ENCODE measurements around the gene VOPP1.

Gene VOPP1

DNA sequence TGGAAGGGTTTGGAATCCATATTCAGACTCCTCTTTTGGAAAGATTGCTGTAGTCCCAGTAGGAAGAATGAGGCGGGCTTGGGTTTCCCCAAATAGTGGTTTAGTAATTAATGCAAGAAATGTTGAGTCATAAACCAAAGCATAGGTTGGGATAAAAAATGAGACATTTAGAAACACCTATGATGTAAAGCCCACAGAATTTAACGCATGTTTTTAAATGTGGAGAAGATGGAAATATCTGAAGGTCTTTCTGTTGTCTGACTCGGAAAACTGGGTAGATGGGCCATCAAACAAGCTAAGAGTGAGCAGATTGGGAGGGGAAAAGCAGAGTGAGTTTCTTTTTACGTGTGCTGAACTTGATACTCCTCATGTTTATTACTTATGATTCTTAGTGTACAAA is 145.0 kb downstream of the VOPP1 start:
- no peak overlapping the region for H3K27ac ChIP-seq
- TF ChIP-seq ZFX (IDR thresholded peaks at IDR 0.05; ENCODE audit: borderline replicate concordance): no peak
- no peak for TF ChIP-seq CTCF (IDR thresholded peaks at IDR 0.05)

- H3K27ac ChIP-seq: no peak overlapping the region
- TF ChIP-seq ZFX (IDR thresholded peaks at IDR 0.05; ENCODE audit: borderline replicate concordance): no peak
- TF ChIP-seq CTCF (IDR thresholded peaks at IDR 0.05): no peak
These were observed 145.6 kb downstream of the VOPP1 start for GRCh38 chr7:55426676-55427075.

GRCh38 chr7:55425141-55425752 is 147.1 kb downstream of the VOPP1 start:
- H3K27ac ChIP-seq: no peak overlapping the region
- no peak for TF ChIP-seq ZFX (IDR thresholded peaks at IDR 0.05; ENCODE audit: borderline replicate concordance)
- no peak for TF ChIP-seq CTCF (IDR thresholded peaks at IDR 0.05)

GRCh38 chr7:55423891-55424290 is 148.4 kb downstream of the VOPP1 start:
- H3K27ac ChIP-seq: no peak overlapping the region
- no peak for TF ChIP-seq ZFX (IDR thresholded peaks at IDR 0.05; ENCODE audit: borderline replicate concordance)
- TF ChIP-seq CTCF (IDR thresholded peaks at IDR 0.05): no peak

DNA sequence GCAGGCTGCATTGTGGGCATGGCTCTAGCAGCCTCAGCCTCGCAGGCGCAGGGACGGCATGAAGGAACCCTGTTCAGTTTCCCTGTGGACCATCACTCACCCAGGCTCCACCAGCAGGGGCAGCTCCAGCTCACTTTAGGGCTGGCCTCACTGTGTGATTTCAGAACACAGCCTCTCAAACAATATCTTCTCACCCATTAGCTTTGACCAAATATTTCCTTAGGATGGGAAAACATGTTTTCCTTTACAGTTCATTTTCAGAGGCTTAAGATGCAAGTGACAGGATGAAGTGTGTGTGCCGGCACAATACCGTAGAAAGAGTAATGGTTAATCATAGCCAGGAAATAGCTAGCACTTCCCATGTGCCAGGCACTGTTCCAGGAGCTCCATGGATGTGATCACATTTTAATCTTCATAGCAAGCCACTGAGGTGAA is 149.0 kb downstream of the VOPP1 start:
- TF ChIP-seq CTCF (IDR thresholded peaks at IDR 0.05) (0 out of 2 replicates have a peak, but pooled peaks have one; percentile 3), ZFX (IDR thresholded peaks at IDR 0.05; ENCODE audit: borderline replicate concordance) (no peak)
- no peak overlapping the region for H3K27ac ChIP-seq

Measured in 22Rv1 (cell line).